ENCODE results near the gene COL15A1. TPM values are rescaled to one million over a fixed set of nuclear protein-coding genes. Genes with fewer than 3 reads are reported as not detected.

COL15A1 gene
- total and polyA plus RNA-seq, 2 of the 8 experiments (the other 6 are each of a cell fraction or from before 2014, with no cell fraction given): 0.12 to 0.15 TPM

DNA sequence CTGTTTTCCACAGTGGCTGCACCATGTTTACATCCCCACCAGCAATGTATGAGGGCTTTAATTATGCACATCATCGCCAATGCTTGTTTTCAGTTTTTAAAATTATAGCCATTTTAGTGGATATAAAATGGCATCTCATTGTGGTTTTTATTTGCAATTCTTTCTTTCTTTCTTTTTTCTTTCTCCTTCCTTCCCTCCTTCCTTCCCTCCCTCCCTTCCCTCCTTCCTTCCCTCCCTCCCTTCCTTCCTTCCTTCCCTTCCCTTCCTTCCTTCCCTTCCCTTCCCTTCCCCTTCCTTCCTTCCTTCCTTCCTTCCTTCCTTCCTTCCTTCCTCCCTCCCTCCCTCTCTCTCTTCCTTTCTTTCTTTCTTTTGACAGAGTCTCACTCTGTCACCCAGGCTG lies 6.6 kb downstream of the COL15A1 start:
- no peak for DNase-seq (ENCODE audit: low read depth in 1 of 2, low spot score in 2 of 2)
- TF ChIP-seq EGR1 (IDR thresholded peaks at IDR 0.05; ENCODE audit: borderline replicate concordance, low read depth, low read length): no peak

More for the DNA sequence above, 6.6 kb downstream of the COL15A1 start:
- WGBS, 2 experiments (ENCODE audit: extremely low coverage in 1 of 2, insufficient coverage in 1 of 2, insufficient read length in 1 of 2, insufficient replicate concordance in 2 of 2, low coverage in 1 of 2, low lambda C conversion rate in 2 of 2, missing lambda C conversion rate in 1 of 2): 83% methylated on average over 1 of the region's 1 CpG; no CpG with 5 or more reads in 1 of the 2 experiments
- Histone ChIP-seq H3K36me3 (ENCODE audit: control insufficient read depth in 2 of 4, insufficient read depth in 4 of 4, low read length in 3 of 4) (no peaks in the 10 kb centered on the region), H2BK12ac (ENCODE audit: low read depth, low read length) (no peak overlapping the region), H3K23ac (ENCODE audit: insufficient read length) (no peak overlapping the region), H2AK5ac (ENCODE audit: low read depth, low read length) (no peak overlapping the region), H3K4me1 (replicated peaks in 1 of 4; ENCODE audit: control insufficient read depth in 3 of 4, insufficient read depth in 4 of 4, low read length in 3 of 4) (peaks cover 2 to 8% (median 3%) of the 10 kb centered on the region in 4 experiments; a peak in 4 of 7 replicates), H3K27me3 (replicated peaks in 1 of 4; ENCODE audit: control insufficient read depth in 3 of 4, extremely low read depth in 1 of 4, insufficient read depth in 3 of 4, low read length in 3 of 4) (peaks cover 0 to 9% (median 5%) of the 10 kb centered on the region in 4 experiments; a peak in 6 of 7 replicates), H2AFZ (ENCODE audit: low read length) (no peak overlapping the region), H2BK5ac (ENCODE audit: low read depth, low read length) (no peak overlapping the region), H2BK15ac (ENCODE audit: low read length) (no peak overlapping the region), H3K79me2 (ENCODE audit: control insufficient read depth in 1 of 2, insufficient read depth in 2 of 2, low read length in 2 of 2) (no peaks in the 10 kb centered on the region), H3K4me3 (ENCODE audit: extremely low read depth in 1 of 4, insufficient read depth in 2 of 4, low read depth in 3 of 4, low read length in 4 of 4) (no peak overlapping the region), H3K14ac (ENCODE audit: insufficient read length) (no peak overlapping the region), H3K27ac (ENCODE audit: low read depth, low read length) (no peak overlapping the region), H3K56ac (replicated peaks; ENCODE audit: insufficient read length, low read depth, low read length) (no peak overlapping the region), H2BK120ac (replicated peaks; ENCODE audit: low read depth, low read length) (no peak overlapping the region), H2BK20ac (ENCODE audit: low read length) (no peak overlapping the region), H3K4ac (replicated peaks; ENCODE audit: insufficient read length, low read depth, low read length) (no peak overlapping the region), H4K5ac (ENCODE audit: insufficient read length, low read depth, low read length) (no peak overlapping the region), H4K91ac (replicated peaks; ENCODE audit: insufficient read length, low read length) (no peak overlapping the region), H4K8ac (ENCODE audit: extremely low read depth, insufficient read depth, low read length) (no peak overlapping the region), H3K79me1 (ENCODE audit: low read depth, low read length) (no peaks in the 10 kb centered on the region), H3K4me2 (ENCODE audit: insufficient read depth in 1 of 2, low read depth in 2 of 2, low read length in 2 of 2) (no peak overlapping the region), H3K9me3 (ENCODE audit: insufficient read depth in 2 of 2, low read depth in 1 of 2, low read length in 1 of 2) (no peaks in the 10 kb centered on the region), H3K9ac (replicated peaks in 1 of 4; ENCODE audit: extremely low read depth in 1 of 4, low read depth in 3 of 4, low read length in 3 of 4) (no peak overlapping the region), H3K23me2 (ENCODE audit: low read depth, low read length) (peaks cover 2% of the 10 kb centered on the region; the same call in 1 of the 2 replicates), H3K18ac (ENCODE audit: extremely low read depth, low read length) (no peak overlapping the region), H4K20me1 (replicated peaks in 1 of 2; ENCODE audit: control insufficient read depth in 1 of 2, insufficient read depth in 2 of 2, low read length in 2 of 2) (no peaks in the 10 kb centered on the region)
- ChIA-PET CTCF (ENCODE audit: partially characterized antibody) (interaction anchor here (1.0 to 2.4 kb wide), 2 partner anchors 14 to 24 kb away, joined by 3 to 7 read pairs; no protein-coding TSS in a partner anchor), POLR2A (ENCODE audit: partially characterized antibody) (no interaction called here)
- FAIRE-seq: no peak

Data from H1 (cell line).